ENCODE measurements around the gene RFX2.
"Not testable (repeated sequence)": the region's sequence is repeated elsewhere in the genome, so short reads cannot be mapped to it uniquely, and the experiment has no call there.

RFX2 gene

DNA sequence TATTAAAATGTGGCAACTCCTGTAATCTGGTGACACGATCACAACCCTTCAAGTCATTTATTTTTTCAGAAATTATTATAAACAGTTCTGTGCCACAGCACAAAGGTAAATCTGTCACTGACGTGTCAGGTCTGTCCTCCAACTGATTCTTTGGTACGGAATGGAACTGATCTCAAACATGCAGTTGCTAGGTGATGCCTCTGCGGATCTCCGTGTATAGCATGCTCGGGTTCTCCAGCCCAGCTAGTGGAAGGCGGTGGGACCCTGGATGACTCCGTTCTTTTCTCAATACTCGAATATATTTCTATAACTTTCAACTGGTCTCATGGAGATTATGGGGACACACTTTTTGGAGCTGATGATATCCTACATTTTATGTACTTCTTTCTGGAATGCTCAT lies 143.4 kb downstream of the RFX2 start:
- DNase-seq = no peak

GRCh38 chr19:5966215-5966614 lies 144.1 kb downstream of the RFX2 start:
- no peak for DNase-seq

- DNase-seq = no peak
Measured at GRCh38 chr19:5964816-5965565, 145.3 kb downstream of the RFX2 start.

DNA sequence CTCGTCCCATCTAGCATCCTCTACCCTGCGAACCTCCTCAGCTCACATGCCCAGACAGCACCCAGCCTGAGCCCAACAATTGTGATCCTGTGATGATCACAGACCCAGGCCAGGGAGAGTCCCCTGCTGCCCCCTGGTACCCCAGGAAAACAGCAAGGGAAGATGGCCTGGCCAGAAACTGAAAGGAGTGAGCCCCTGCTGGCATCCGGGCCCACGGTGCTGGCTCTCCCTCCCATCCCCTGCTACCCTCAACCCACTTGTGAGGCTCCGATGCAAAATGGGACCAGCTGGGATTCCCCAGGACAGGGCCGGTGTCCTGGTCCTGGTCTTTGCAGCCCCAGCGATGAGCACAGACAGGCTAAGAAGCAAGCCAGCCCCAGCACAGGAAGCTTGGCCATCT lies 146.4 kb downstream of the RFX2 start:
- DNase-seq = no peak

DNA sequence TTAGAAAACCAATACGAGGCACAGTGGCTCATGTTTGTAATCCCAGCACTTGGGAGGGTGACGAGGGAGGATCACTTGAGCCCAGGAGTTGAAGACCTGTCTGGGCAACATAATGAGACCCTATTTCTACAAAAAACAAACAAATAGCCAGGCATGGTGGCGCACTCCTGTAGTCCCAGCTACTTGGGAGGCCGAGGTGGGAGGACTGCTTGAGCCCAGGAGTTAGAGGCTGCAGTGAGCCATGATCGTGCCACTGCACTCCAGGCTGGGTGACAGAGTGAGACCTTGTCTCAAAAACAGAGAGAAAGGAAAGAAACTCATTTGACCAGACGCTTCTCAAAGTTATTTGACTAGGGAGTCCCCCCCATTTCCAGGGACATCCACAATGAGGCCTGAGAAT lies 147.0 kb downstream of the RFX2 start:
- not testable (repeated sequence) for DNase-seq

DNA sequence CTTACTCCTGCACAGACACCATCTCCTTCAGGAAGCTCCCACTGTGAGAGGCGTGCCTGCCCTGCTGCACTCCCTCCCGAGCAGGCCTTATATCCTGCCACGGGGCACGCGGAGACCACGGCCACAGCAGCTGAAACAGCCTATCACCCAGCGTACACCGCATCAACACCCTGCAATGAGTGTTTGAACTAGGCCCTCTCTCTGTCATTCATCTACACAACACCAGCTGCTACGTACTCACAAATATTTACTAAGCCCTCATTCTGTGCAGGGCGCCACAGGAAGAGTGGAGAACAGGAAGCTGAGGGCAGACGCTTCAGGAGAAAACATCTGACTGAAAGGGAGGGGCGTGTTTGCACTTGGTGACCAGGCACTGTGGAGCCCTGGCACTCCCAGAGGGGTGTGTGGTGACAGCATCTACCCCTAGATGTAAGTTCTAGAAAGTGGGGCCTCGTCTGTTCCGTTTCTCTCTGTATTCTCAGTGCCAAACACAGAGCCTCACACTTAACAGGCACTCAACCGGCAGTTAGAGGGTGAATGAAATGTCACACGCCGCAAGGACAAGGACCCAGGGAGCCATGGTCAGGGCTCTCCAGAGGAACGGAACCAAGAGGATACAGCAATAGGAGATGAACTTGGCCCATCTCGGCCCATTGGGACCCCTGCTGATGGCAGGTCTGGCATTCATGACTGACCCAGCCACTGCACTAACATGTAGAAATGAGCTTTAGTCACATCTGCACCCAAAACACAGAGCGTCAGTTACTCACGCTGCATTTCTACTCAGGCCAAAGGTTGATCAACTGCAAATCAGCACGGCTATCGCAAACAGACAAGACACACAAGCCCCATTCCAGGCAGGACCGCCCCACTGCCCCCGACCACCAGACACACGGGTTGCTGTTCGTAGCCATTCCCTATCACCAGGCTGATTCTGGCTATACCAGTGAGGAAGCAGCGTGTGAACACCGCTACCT lies 148.0 kb downstream of the RFX2 start:
- no peak for DNase-seq

- DNase-seq = not testable (repeated sequence)
Measured at GRCh38 chr19:5961641-5961968, 148.7 kb downstream of the RFX2 start.

GRCh38 chr19:5960005-5961001 lies 150.0 kb downstream of the RFX2 start:
- DNase-seq = no peak

- DNase-seq = no peak
Measured at GRCh38 chr19:5959260-5960004, 150.9 kb downstream of the RFX2 start.

DNA sequence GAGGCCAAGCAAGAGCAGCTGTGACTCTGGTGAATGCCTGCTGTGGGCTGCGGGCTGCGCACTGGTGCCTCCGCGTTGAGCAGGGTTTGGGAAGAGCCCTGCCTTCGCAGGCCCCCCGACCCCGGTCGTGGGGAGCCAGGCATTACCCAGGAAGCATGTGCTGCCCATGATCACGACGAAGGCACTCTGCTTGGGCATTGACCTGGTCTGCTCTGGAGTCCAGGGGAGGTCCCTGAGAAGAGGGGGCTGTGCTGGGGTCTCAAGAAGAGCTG lies 151.5 kb downstream of the RFX2 start:
- no peak for DNase-seq

DNA sequence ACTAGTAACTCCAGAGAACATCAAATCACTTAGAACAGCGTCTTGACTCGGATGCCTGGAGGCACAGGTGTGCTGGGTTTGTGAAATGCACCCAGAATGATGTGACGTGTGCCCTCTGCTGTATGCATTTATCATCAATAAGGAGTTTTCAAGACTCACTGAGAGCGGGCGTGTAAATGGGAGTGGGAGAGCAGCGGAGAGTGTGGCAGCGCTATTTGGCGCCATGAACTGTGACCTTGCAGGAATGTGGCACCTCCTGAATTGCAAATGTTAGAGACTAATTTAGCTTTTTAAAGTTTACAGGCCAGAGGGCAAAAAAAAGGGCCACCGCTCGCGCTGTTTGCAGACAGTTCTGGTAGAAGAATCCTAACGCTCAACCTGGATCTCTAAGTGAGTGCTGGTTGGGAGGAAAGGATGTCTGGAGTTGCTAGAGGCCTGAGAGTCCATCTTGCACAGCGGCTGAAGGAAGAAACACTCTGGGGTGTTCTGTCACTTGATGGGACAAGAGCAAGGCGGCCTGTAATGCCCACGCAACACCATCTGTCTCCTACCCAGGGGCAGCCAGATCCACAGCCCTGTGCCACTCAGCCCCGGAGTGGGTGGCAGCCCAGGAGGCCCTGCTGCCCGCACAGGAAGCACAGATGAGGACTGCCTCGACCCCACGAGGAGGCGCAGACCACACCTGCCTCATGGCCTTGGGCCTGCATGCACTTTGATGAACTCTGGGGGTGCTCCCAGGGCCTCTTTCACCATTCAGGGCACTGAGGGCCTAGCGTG lies 152.0 kb downstream of the RFX2 start:
- DNase-seq = no peak

DNA sequence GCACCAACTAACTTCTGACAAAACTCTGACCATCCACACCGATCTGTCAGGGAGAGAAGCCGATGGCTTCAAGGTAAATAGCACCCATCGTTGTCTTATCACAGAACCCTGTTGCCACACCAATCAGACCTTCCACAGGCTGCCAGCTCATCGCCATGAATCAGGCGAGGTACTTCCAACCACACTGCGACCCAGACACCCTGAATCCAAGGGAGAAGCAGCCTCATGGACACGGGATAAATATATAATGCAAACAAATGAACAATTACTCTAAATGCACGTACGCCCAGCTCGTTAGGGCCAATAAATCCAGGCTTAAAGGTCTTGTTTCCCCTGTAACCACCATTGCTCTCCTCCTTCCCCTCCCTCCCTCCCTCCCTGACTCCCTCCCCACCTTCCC lies 153.1 kb downstream of the RFX2 start:
- DNase-seq = no peak

GRCh38 chr19:5956728-5957127 lies 153.6 kb downstream of the RFX2 start:
- no peak for DNase-seq

DNA sequence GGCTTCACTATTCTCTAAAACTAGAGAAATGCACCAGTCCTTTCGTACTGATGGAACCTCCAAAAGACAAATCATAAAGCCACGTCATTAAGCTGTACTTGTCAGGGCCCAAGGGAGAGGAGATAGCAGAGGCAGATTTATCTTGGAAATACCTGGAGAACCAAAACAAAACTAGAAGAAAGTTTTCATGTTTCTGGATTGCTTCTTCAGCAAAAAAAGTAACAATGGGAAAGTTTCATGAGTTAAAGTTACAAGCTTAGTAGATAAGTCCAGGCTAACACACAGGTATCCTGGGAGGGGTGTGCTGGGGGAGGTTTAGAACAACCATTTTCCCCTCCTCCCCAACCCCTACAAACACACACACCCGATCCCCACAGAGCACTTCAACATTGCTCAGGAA lies 154.0 kb downstream of the RFX2 start:
- DNase-seq = no peak

GRCh38 chr19:5955636-5955935 lies 154.7 kb downstream of the RFX2 start:
- no peak for DNase-seq

DNA sequence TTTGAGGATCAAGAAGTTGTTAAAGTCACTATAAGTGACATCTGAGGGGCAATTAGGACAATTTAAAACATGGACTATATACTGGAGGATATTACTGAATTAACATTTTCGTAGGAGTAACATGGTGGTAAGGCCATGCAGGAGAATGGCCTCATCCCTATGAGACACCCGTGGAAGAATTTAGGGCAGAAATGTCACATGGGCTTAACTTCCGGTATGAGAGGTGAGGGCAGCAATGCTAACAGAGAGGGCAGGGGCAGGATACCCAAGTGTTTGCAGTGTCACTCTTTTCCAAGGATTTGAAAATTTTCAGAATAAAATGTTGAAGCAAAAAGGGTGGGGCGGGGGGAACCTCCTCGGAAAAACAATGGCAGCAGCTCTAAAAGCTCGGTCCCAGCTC lies 156.0 kb downstream of the RFX2 start:
- DNase-seq = no peak

- DNase-seq = peak; percentile 40
Measured at GRCh38 chr19:5953680-5954213, 156.6 kb downstream of the RFX2 start.

DNA sequence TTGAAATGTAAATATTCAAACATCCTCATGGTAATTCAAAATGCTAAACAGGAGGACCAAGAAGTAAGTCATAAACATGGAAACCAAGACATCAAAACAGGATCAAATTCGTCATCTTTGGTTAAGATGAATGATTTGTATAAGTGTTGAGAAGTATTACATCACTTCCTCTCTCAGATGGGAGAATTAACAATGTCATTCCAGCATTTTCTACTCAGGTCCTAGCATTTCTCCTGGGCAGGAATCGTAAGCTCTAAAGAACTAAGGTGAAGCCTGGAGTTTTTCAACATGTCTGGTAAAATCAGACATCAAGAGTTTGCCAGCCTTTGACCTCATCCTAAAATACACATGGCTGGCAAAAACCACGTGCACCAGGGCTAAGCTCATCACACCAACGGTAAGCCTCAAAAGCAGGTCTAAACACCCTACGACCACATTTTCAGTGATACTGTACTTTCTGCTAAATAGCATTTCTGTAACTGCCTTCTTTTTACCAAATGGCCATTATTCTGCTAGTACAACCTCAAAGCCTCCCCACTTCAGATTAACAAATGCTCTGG lies 157.2 kb downstream of the RFX2 start:
- DNase-seq = no peak

- DNase-seq = peak; percentile 43
Measured at GRCh38 chr19:5952193-5953029, 157.9 kb downstream of the RFX2 start.

DNA sequence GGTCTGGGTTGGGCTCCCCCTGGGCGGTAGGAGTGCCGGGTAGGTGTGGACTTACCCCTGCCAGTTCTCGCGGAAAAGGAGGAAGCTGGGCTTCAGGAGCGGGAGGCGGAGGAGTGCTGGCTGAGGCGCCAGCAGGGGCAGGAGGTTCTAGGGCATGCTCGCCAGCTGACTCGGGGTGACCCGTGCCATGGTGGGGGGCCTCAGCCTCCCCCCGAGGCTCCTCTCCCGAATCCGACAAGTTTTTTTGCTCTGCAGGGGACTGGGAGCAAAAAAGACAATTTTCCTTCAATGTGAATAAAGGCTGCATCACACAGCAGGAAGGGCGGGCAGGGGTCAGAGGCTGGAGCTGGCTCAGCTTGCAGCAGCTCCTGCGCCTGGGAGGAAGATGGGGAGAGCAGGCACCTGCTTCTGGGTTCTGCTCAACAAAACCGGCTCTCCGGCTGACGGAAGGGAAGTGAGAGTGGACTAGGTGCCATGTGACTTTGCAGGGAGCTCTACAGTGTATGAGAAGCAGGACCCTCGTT lies 158.9 kb downstream of the RFX2 start:
- peak; percentile 71 for DNase-seq

All from RPMI8226 (cell line).